Nephron progenitor cell (in vitro differentiated cells): ENCODE data around the gene ERC2.
"Not testable (repeated sequence)": the region's sequence is repeated elsewhere in the genome, so short reads cannot be mapped to it uniquely, and the experiment has no call there.

Experiments used
- DNase-seq: peaks from one replicate; pipeline ENCODE4 v3.0.0; 2021
- H3K27ac Mint-ChIP-seq: 2 replicates; pipeline ENCODE4 v1.8.0; 2021; ENCODE audit warnings: mild to moderate bottlenecking, moderate library complexity, mixed read lengths
- H3K27me3 Mint-ChIP-seq: 2 replicates; pipeline ENCODE4 v1.8.0; 2021; ENCODE audit warnings: mild to moderate bottlenecking, low read depth, mixed read lengths; ENCODE audit not compliant: poor library complexity
- H3K36me3 Mint-ChIP-seq: 2 replicates; pipeline ENCODE4 v1.8.0; 2021; ENCODE audit warnings: low read depth, mixed read lengths
- H3K4me1 Mint-ChIP-seq: 2 replicates; pipeline ENCODE4 v1.8.0; 2021; ENCODE audit warnings: mixed read lengths
- H3K4me3 Mint-ChIP-seq: 2 replicates; pipeline ENCODE4 v1.8.0; 2021; ENCODE audit warnings: mild to moderate bottlenecking, moderate library complexity, mixed read lengths
- H3K9me3 Mint-ChIP-seq: 2 replicates; pipeline ENCODE4 v1.8.0; 2021; ENCODE audit warnings: mild to moderate bottlenecking, moderate library complexity, mixed read lengths
- TF ChIP-seq, protein P1 (sequence below): fragments of 200-600 bp; sonication (generic); IDR thresholded peaks from 2 replicates; pipeline ENCODE4 v1.5.0; 2021; ENCODE audit warnings: antibody characterized with exemption

Gene ERC2

DNA sequence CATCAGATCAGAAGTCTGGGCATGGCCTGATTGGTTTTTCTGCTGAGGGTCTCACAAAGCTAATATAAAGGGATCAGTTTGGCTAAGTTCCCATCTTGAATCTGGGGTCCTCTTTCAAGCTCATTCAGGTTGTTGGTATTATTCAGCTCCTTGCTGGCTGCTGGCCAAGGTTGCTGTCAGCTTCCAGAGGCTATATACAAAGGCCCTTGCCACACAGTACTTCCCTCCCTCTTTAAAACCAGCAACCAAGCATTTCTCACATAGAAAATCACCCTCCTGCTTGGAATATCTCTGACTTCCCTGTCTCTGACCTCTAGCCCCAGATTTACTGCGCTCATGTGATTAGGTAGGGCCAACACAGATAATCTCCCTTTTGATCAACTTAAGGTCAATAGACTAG is 442.9 kb downstream of the ERC2 start:
- DNase-seq = no peak
- Mint-ChIP-seq H3K4me3 (no peak overlapping the region), H3K27me3 (peaks cover 4% of the 10 kb centered on the region), H3K4me1 (peaks cover 5% of the 10 kb centered on the region), H3K36me3 (no peaks in the 10 kb centered on the region), H3K9me3 (no peaks in the 10 kb centered on the region), H3K27ac (no peak overlapping the region)
- TF ChIP-seq, protein P1, sequence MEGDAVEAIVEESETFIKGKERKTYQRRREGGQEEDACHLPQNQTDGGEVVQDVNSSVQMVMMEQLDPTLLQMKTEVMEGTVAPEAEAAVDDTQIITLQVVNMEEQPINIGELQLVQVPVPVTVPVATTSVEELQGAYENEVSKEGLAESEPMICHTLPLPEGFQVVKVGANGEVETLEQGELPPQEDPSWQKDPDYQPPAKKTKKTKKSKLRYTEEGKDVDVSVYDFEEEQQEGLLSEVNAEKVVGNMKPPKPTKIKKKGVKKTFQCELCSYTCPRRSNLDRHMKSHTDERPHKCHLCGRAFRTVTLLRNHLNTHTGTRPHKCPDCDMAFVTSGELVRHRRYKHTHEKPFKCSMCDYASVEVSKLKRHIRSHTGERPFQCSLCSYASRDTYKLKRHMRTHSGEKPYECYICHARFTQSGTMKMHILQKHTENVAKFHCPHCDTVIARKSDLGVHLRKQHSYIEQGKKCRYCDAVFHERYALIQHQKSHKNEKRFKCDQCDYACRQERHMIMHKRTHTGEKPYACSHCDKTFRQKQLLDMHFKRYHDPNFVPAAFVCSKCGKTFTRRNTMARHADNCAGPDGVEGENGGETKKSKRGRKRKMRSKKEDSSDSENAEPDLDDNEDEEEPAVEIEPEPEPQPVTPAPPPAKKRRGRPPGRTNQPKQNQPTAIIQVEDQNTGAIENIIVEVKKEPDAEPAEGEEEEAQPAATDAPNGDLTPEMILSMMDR = no peak

DNA sequence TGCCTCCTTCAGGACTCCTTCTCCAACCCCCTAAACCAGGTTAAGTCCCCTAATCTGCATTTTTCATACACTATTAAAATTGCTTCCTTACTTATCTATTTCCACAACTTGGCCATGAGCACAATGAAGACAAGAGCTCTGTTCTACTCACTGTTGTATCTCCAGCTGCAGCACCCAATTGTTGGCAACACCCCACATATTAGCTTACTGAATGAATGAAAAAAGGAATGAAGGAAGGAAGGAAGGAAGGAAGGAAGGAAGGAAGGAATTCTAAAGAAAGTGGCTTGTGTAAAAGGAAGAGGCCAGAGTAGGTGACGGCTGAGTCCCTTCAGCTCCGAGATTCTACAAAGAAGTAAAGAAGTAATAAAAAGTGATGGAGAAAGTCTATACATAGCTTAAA is 444.7 kb downstream of the ERC2 start:
- no peak for DNase-seq
- peaks cover 4% of the 10 kb centered on the region for H3K27me3 Mint-ChIP-seq
- H3K4me3 Mint-ChIP-seq = no peak overlapping the region

DNA sequence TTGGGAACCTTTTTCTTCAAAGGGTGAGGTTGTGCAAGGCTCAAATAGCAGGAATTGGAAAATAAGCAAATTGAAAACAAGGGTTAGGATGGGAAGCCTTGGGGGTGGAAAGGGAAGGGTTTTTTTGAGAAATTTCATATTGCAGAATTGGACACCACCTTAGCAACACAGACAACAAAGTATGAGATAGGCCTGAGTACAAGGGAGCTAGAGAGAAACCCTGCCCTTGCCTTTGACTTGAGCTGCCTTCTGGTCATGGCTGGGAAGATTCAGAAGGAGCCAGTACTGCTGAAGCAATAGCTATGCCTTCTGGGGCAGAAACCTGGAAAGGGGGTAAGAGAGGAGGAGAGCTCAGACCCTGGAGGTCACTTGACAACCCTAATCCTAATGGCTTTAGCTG is 445.6 kb downstream of the ERC2 start:
- no peaks in the 10 kb centered on the region for H3K9me3 Mint-ChIP-seq
- TF ChIP-seq, protein P1 = no peak

More for the DNA sequence above, 444.7 kb downstream of the ERC2 start:
- TF ChIP-seq, protein P1 = no peak
- Mint-ChIP-seq H3K4me1 (peaks cover 5% of the 10 kb centered on the region), H3K36me3 (peaks cover under 1% of the 10 kb centered on the region), H3K9me3 (no peaks in the 10 kb centered on the region), H3K27ac (no peak overlapping the region)

DNA sequence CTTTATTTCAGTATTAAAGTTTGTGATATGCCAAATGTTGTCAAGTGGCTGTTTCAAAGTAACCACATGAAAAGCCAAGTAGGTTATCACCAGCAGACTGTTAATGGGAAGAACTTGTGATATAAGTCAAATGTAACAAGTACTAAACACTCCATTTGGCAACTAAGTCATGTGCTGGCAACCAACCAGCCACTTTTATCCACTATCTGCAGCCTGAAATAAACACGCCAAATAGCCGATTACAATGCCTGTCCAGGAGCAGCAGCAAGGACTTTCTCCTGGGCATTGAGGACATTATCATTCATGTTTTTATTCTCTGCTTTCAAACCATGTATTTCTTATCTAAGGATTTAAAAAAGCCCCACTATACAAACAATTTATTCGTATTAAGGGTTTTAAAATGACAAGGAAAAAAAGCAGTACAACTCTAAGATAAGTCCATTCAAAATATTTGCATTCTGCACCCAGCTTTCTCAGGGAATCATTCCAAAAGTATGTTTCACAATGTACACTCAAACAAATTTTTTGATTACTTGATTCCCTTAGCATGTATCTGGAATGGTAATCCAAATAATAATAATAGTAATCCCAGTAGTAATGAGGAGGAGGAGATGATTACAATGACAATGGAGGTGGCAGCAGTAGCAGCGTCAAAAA is 448.6 kb downstream of the ERC2 start:
- Mint-ChIP-seq H3K4me3 (no peak overlapping the region), H3K27me3 (peaks cover 4% of the 10 kb centered on the region), H3K36me3 (peaks cover 5% of the 10 kb centered on the region), H3K27ac (no peak overlapping the region), H3K9me3 (peaks cover 3% of the 10 kb centered on the region), H3K4me1 (no peaks in the 10 kb centered on the region)
- no peak for DNase-seq
- TF ChIP-seq, protein P1 = no peak

More for the DNA sequence above, 445.6 kb downstream of the ERC2 start:
- Mint-ChIP-seq H3K27me3 (peaks cover 4% of the 10 kb centered on the region), H3K4me3 (no peak overlapping the region), H3K4me1 (peaks cover 5% of the 10 kb centered on the region), H3K27ac (no peak overlapping the region), H3K36me3 (peaks cover 5% of the 10 kb centered on the region)
- no peak for DNase-seq

DNA sequence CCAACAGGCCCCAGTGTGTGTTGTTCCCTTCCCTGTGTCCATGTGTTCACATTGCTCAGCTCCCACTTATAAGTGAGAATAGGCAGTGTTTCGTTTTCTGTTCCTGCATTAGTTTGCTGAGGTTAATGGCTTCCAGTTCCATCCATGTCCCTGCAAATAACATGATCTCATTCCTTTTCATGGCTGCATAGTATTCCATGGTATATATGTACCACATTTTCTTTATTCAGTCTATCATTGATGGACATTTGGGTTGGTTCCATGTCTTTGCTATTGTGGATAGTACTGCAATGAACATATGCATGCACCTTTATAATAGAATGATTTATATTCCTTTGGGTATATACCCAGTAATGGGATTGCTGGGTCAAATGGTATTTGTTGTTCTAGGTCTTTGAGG is 452.9 kb downstream of the ERC2 start:
- H3K9me3 Mint-ChIP-seq, H3K4me3 Mint-ChIP-seq, H3K36me3 Mint-ChIP-seq, DNase-seq, H3K27ac Mint-ChIP-seq, H3K27me3 Mint-ChIP-seq: not testable (repeated sequence)
- H3K4me1 Mint-ChIP-seq = peaks cover 10% of the 10 kb centered on the region

DNA sequence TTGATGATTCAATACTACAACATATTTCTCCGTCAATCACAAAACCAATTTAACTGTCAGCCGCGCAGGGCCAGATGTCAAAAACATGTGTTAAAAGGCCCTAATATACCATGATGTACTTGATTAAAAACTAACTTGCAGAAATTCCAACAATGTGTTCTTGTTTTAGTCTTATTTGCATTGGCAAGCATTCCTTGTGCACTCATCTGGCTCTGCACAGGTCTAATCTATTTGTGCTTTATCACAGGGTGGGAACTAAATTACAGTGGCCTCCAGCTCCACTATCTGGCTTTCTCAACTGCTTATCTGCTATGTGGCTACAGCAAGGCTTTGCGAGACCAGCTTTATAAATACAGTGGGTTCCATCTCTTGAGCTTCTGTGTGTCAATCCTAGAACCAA is 455.5 kb downstream of the ERC2 start:
- peaks cover 3% of the 10 kb centered on the region for H3K9me3 Mint-ChIP-seq
- TF ChIP-seq, protein P1 = no peak
- no peak overlapping the region for H3K4me3 Mint-ChIP-seq
- no peaks in the 10 kb centered on the region for H3K36me3 Mint-ChIP-seq
- H3K4me1 Mint-ChIP-seq = peaks cover 10% of the 10 kb centered on the region
- no peak for DNase-seq
- H3K27me3 Mint-ChIP-seq = no peaks in the 10 kb centered on the region
- no peak overlapping the region for H3K27ac Mint-ChIP-seq
